ENCODE data around the gene ZIC5. TPM values are rescaled to one million over a fixed set of nuclear protein-coding genes. Genes with fewer than 3 reads are reported as not detected.

Gene ZIC5
- total and polyA plus RNA-seq, 9 of the 15 experiments (the other 6 are each of a cell fraction or from before 2014, with no cell fraction given), result 0.57 to 2.0 (median 1.1) TPM

GRCh38 chr13:99959540-99960230 lies 11.9 kb downstream of the ZIC5 start:
- DNase-seq (ENCODE audit: extremely low read depth in 1 of 4, low spot score in 3 of 4) (no peak), ATAC-seq (no peak), FAIRE-seq (no peak)
- H3K4me3 ChIP-seq, result no peak overlapping the region
- TF ChIP-seq ZNF766 (CRISPR knock-in tag; conservative IDR thresholded peaks at IDR 0.05) (no peak), TAF15 (IDR thresholded peaks at IDR 0.05; ENCODE audit: low read depth, low read length) (no peak), MCM5 (IDR thresholded peaks at IDR 0.05; ENCODE audit: low read depth) (no peak), MCM7 (IDR thresholded peaks at IDR 0.05) (no peak), HEY1 (CRISPR knock-in tag; IDR thresholded peaks at IDR 0.05; ENCODE audit: borderline replicate concordance) (no peak), HLTF (IDR thresholded peaks at IDR 0.05) (no peak), POLR2AphosphoS2 (IDR thresholded peaks at IDR 0.05; ENCODE audit: low read length) (no peak), FUS (optimal IDR thresholded peaks at IDR 0.05; ENCODE audit: low read depth, low read length) (no peak), ZNF584 (CRISPR knock-in tag; IDR thresholded peaks at IDR 0.05; ENCODE audit: low read depth) (no peak), MXI1 (IDR thresholded peaks at IDR 0.05; ENCODE audit: low read depth, low read length) (no peak), TAL1 (IDR thresholded peaks at IDR 0.05) (no peak)
- TF ChIP-seq, protein P1, sequence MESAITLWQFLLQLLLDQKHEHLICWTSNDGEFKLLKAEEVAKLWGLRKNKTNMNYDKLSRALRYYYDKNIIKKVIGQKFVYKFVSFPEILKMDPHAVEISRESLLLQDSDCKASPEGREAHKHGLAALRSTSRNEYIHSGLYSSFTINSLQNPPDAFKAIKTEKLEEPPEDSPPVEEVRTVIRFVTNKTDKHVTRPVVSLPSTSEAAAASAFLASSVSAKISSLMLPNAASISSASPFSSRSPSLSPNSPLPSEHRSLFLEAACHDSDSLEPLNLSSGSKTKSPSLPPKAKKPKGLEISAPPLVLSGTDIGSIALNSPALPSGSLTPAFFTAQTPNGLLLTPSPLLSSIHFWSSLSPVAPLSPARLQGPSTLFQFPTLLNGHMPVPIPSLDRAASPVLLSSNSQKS (CRISPR knock-in tag; IDR thresholded peaks at IDR 0.05), result no peak
- no TSS peak for BruUV-seq (replicated peaks)
- no peaks in the 10 kb centered on the region for H3K79me2 ChIP-seq (ENCODE audit: control insufficient read depth, insufficient read depth, low read length)
- H3K9ac ChIP-seq (ENCODE audit: insufficient read depth in 1 of 2, low read depth in 2 of 2, low read length in 2 of 2), result no peak overlapping the region
- no peaks in the 10 kb centered on the region for H3K9me3 ChIP-seq (replicated peaks; ENCODE audit: control insufficient read depth, insufficient read depth, low read depth, low read length)
- H3K4me1 ChIP-seq (replicated peaks in 1 of 2; ENCODE audit: control insufficient read depth in 2 of 2, insufficient read depth in 2 of 2, low read length in 2 of 2), result peaks cover 0 to 16% of the 10 kb centered on the region in 2 experiments; a peak in 2 of 5 replicates
- ChIA-PET POLR2A (no interaction called here), CTCF (ENCODE audit: low intra/inter-chr PET ratio) (no interaction called here)
- no peaks in the 10 kb centered on the region for H3K9me1 ChIP-seq (ENCODE audit: control insufficient read depth, insufficient read depth, low read length)
- H2AFZ ChIP-seq (ENCODE audit: low read depth, low read length), result no peak overlapping the region
- intact Hi-C loops (cut with micrococcal nuclease), result no loop called here
- in situ Hi-C loops (cut with MboI), result no loop called here
- no peak overlapping the region for H3K4me2 ChIP-seq (ENCODE audit: insufficient read depth, low read length)
- WGBS (ENCODE audit: insufficient coverage, low coverage, missing lambda C conversion rate), result 46% methylated on average over 34 of the region's 49 CpGs
- no peak overlapping the region for H3K27ac ChIP-seq (ENCODE audit: extremely low read depth, low read depth, low read length)
- no peaks in the 10 kb centered on the region for H4K20me1 ChIP-seq (replicated peaks; ENCODE audit: control insufficient read depth, insufficient read depth, low read length)
- H3K27me3 ChIP-seq (ENCODE audit: control insufficient read depth in 2 of 2, insufficient read depth in 2 of 2, low read length in 2 of 2), result peaks cover 22 to 40% of the 10 kb centered on the region in 2 experiments; a peak in 4 of 5 replicates
- H3K36me3 ChIP-seq (ENCODE audit: control insufficient read depth, insufficient read depth, low read length), result no peaks in the 10 kb centered on the region

All from K562 (cell line).